HFFc6 (cell line): ENCODE data around the gene TBX4. TPM values are rescaled to one million over a fixed set of nuclear protein-coding genes. Genes with fewer than 3 reads are reported as not detected.
A peak's percentile ranks its signal among the peaks of the same experiment; 100 is the strongest.

Experiments used
- DNase-seq: peaks from one replicate; pipeline ENCODE4 v3.0.0-alpha.2; 2018
- H3K27ac Mint-ChIP-seq: 2 replicates; pipeline ENCODE4 v1.8.0; 2020; ENCODE audit warnings: mild to moderate bottlenecking, mixed read lengths
- H3K27me3 Mint-ChIP-seq: 2 replicates; pipeline ENCODE4 v1.8.0; 2021; ENCODE audit warnings: mild to moderate bottlenecking, moderate library complexity, mixed read lengths; ENCODE audit not compliant: insufficient read depth
- H3K36me3 Mint-ChIP-seq: 2 replicates; pipeline ENCODE4 v1.8.0; 2021; ENCODE audit warnings: low read depth, mixed read lengths
- H3K4me1 Mint-ChIP-seq: 2 replicates; pipeline ENCODE4 v1.8.0; 2020; ENCODE audit warnings: low read depth, mixed read lengths
- H3K4me3 Mint-ChIP-seq: 2 replicates; pipeline ENCODE4 v1.8.0; 2020; ENCODE audit warnings: mild to moderate bottlenecking, moderate library complexity, mixed read lengths
- H3K9me3 Mint-ChIP-seq: 2 replicates; pipeline ENCODE4 v1.8.0; 2020; ENCODE audit warnings: mild to moderate bottlenecking, mixed read lengths
- CTCF ChIP-seq: fragments of 200-600 bp; sonication (generic); IDR thresholded peaks from 2 replicates; pipeline ENCODE4 v1.5.0; 2021; ENCODE audit warnings: antibody characterized with exemption, mild to moderate bottlenecking
- total RNA-seq, 6 experiments: library from RNA; stranded (reverse); fragmentation: NEBNext Ultra II Directional; extraction: Animal tissue kit (Norgen Biotek cat#: 25700); gene quantifications; 2 replicates in 1 of 6; 3 replicates in 5 of 6; pipeline ENCODE4 v1.2.3, GENCODE V29; 2021

Gene TBX4
- total RNA-seq, 6 experiments from 2014 or later: 0.11 to 0.26 (median 0.18) TPM; not detected in 3

GRCh38 chr17:61408151-61409041, 43.8 kb upstream of the TBX4 start:
- Mint-ChIP-seq H3K4me1 (peaks cover 56% of the 10 kb centered on the region), H3K9me3 (no peaks in the 10 kb centered on the region), H3K27me3 (peaks cover 18% of the 10 kb centered on the region), H3K36me3 (peaks cover 29% of the 10 kb centered on the region), H3K4me3 (peak overlapping the region; percentile 84), H3K27ac (peak overlapping the region; percentile 93)
- TF ChIP-seq CTCF: peak; percentile 19; the same call in 1 of the 2 replicates
- no peak for DNase-seq

- Mint-ChIP-seq H3K9me3 (no peaks in the 10 kb centered on the region), H3K27ac (peak overlapping the region; percentile 96), H3K4me1 (peaks cover 58% of the 10 kb centered on the region), H3K36me3 (peaks cover 20% of the 10 kb centered on the region; the same call in 1 of the 2 replicates), H3K4me3 (peak overlapping the region; percentile 87), H3K27me3 (peaks cover 11% of the 10 kb centered on the region)
- TF ChIP-seq CTCF: peak; percentile 71
- no peak for DNase-seq
Observed at GRCh38 chr17:61409301-61410112, 42.7 kb upstream of the TBX4 start.

- Mint-ChIP-seq H3K27ac (peak overlapping the region; percentile 96), H3K4me3 (peak overlapping the region; percentile 87), H3K36me3 (peaks cover 20% of the 10 kb centered on the region; the same call in 1 of the 2 replicates), H3K4me1 (peaks cover 58% of the 10 kb centered on the region), H3K9me3 (no peaks in the 10 kb centered on the region), H3K27me3 (peaks cover 11% of the 10 kb centered on the region)
- peak; percentile 82 for TF ChIP-seq CTCF
- DNase-seq: peak; percentile 82
Observed at GRCh38 chr17:61410141-61411010, 41.8 kb upstream of the TBX4 start.

DNA sequence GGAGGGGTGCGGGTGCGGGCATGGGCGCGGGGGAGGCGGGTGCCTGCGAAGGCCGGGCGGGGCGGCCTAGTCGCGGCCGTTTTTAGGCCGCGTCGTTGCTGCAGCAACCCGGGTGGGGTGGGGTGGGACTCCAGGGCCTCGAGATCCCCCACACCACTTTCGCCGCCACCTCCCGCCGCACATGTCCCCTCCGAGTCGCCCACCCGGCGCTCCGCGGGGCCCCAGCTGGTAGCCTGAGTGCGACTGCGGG, 41.3 kb upstream of the TBX4 start:
- H3K36me3 Mint-ChIP-seq: peaks cover 20% of the 10 kb centered on the region; the same call in 1 of the 2 replicates
- H3K27me3 Mint-ChIP-seq: peaks cover 13% of the 10 kb centered on the region
- TF ChIP-seq CTCF: peak; percentile 72
- H3K4me3 Mint-ChIP-seq: peak overlapping the region; percentile 87
- H3K9me3 Mint-ChIP-seq: no peaks in the 10 kb centered on the region
- peak overlapping the region; percentile 96 for H3K27ac Mint-ChIP-seq
- H3K4me1 Mint-ChIP-seq: peaks cover 61% of the 10 kb centered on the region
- DNase-seq: no peak
